Gastrocnemius medialis (tissue), 4 donors: ENCODE results near the gene CRYGN.

ENCODE experiments used
- POLR2A ChIP-seq, 2 donors: fragments of 450-650 bp; IDR thresholded peaks; one replicate each; pipeline ENCODE4 v1.6.1; 2017; ENCODE audit warnings: antibody characterized with exemption in 2 of 2, mild to moderate bottlenecking in 2 of 2, moderate library complexity in 2 of 2
- TF ChIP-seq, protein P1 (sequence below), 5 experiments: fragments of 450-650 bp in 3 of 5; fragments of 200-600 bp in 2 of 5; sonication (generic) in 2 of 5; IDR thresholded peaks in 4 of 5; conservative IDR thresholded peaks in 1 of 5; 1 replicate in 4 of 5; 2 replicates in 1 of 5; pipeline ENCODE4 v1.5.1; 2016 to 2019; ENCODE audit warnings: antibody characterized with exemption in 5 of 5, mild to moderate bottlenecking in 3 of 5, moderate library complexity in 3 of 5

GRCh38 chr7:151457534-151457933 is 17.6 kb upstream of the CRYGN start:
- TF ChIP-seq, protein P1, sequence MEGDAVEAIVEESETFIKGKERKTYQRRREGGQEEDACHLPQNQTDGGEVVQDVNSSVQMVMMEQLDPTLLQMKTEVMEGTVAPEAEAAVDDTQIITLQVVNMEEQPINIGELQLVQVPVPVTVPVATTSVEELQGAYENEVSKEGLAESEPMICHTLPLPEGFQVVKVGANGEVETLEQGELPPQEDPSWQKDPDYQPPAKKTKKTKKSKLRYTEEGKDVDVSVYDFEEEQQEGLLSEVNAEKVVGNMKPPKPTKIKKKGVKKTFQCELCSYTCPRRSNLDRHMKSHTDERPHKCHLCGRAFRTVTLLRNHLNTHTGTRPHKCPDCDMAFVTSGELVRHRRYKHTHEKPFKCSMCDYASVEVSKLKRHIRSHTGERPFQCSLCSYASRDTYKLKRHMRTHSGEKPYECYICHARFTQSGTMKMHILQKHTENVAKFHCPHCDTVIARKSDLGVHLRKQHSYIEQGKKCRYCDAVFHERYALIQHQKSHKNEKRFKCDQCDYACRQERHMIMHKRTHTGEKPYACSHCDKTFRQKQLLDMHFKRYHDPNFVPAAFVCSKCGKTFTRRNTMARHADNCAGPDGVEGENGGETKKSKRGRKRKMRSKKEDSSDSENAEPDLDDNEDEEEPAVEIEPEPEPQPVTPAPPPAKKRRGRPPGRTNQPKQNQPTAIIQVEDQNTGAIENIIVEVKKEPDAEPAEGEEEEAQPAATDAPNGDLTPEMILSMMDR (IDR thresholded peaks at IDR 0.05 in 4 of 5, conservative IDR thresholded peaks at IDR 0.05 in 1 of 5) = no peak
- TF ChIP-seq POLR2A (IDR thresholded peaks at IDR 0.05) = no peak
